ENCODE data around the gene ATG16L1.

The ATG16L1 gene

DNA sequence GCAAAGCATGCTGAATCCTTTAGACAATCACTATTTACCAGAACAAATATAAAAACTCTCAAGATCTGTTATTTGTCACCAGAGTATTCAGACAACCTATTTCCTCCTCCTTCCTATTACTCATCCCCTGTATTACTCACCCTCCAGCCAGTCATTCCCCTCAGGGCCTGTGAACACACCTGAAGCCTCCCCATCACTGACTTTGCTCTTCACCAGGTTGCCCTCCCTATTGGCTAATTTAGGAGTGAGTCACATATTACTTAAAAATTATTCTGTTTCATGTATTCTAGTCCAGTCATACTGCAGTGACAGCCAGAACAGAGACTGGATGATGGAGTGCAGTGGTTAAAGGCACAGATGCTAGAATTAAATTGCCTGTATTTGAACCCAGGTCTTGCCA, 3.7 kb upstream of the ATG16L1 start:
- H3K27ac ChIP-seq: no peak overlapping the region
- TF ChIP-seq, protein P1, sequence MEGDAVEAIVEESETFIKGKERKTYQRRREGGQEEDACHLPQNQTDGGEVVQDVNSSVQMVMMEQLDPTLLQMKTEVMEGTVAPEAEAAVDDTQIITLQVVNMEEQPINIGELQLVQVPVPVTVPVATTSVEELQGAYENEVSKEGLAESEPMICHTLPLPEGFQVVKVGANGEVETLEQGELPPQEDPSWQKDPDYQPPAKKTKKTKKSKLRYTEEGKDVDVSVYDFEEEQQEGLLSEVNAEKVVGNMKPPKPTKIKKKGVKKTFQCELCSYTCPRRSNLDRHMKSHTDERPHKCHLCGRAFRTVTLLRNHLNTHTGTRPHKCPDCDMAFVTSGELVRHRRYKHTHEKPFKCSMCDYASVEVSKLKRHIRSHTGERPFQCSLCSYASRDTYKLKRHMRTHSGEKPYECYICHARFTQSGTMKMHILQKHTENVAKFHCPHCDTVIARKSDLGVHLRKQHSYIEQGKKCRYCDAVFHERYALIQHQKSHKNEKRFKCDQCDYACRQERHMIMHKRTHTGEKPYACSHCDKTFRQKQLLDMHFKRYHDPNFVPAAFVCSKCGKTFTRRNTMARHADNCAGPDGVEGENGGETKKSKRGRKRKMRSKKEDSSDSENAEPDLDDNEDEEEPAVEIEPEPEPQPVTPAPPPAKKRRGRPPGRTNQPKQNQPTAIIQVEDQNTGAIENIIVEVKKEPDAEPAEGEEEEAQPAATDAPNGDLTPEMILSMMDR (conservative IDR thresholded peaks at IDR 0.05): no peak

- TF ChIP-seq ZFX (IDR thresholded peaks at IDR 0.05): no peak
- TF ChIP-seq, protein P1 (conservative IDR thresholded peaks at IDR 0.05): no peak
- H3K27ac ChIP-seq: no peak overlapping the region
Measured at GRCh38 chr2:233248999-233249398, 2.5 kb upstream of the ATG16L1 start.

GRCh38 chr2:233250568-233250967, 905 bp upstream of the ATG16L1 start:
- TF ChIP-seq ZFX (IDR thresholded peaks at IDR 0.05): no peak
- TF ChIP-seq, protein P1 (conservative IDR thresholded peaks at IDR 0.05): no peak
- H3K27ac ChIP-seq: no peak overlapping the region

DNA sequence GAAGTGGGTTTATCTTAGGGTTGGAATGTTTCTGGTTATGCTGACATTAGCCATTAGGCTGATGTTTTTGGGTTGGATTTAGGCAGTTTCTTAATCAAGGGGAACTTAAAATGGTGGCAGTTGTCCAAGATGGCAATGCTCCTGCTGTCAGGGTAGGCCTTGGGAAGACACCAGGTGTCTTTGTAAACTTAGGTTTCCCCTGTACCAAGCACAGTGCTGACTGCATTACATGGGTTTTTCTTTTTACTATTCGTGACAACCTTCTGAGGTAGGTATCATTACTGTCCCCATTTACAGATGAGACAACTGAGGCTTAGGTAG, 528 bp upstream of the ATG16L1 start:
- peak overlapping the region; percentile 84 for H3K27ac ChIP-seq
- no peak for TF ChIP-seq ZFX (IDR thresholded peaks at IDR 0.05)
- TF ChIP-seq, protein P1 (conservative IDR thresholded peaks at IDR 0.05): no peak

DNA sequence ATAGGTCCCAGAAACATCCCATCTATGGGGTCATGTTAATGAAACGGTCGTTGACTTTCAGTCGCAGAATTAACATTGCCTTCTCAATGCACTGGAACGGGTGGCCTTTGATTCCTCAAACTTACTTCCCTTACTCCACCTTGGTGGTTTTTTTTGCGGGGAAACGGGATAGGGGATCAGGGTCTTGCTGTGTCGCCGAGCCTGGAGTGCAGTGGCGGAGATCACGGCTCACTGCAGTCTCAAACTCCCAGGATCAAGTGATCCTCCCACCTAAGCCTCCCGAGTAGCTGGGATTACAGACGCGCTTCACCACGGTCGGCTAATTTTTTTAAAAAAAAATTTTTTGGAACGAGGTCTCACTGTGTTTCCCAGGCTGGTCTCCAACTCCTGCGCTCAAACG, 754 bp downstream of the ATG16L1 start:
- TF ChIP-seq, protein P1 (conservative IDR thresholded peaks at IDR 0.05): no peak
- TF ChIP-seq ZFX (IDR thresholded peaks at IDR 0.05): no peak
- H3K27ac ChIP-seq: peak overlapping the region; percentile 84

DNA sequence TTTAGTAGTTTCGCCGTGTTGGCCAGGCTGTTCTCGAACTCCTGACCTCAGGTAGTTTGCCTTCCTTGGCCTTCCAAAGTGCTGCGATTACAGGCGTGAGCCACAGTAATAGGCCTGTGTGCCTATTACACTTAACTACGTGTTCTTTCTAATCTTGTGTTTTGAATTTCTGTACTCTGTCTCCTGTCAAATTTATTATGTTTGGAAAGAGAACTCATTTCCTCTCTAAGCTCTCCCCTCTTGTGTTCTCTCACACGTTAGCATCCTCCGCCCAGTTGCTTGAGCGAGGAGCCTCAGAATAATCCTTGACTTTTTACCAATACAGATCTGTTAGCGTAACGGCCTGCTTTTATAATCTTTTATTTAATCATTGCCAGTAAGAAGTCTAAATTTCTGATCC, 3.7 kb downstream of the ATG16L1 start:
- H3K27ac ChIP-seq: no peak overlapping the region
- TF ChIP-seq, protein P1 (conservative IDR thresholded peaks at IDR 0.05): no peak
- no peak for TF ChIP-seq ZFX (IDR thresholded peaks at IDR 0.05)

DNA sequence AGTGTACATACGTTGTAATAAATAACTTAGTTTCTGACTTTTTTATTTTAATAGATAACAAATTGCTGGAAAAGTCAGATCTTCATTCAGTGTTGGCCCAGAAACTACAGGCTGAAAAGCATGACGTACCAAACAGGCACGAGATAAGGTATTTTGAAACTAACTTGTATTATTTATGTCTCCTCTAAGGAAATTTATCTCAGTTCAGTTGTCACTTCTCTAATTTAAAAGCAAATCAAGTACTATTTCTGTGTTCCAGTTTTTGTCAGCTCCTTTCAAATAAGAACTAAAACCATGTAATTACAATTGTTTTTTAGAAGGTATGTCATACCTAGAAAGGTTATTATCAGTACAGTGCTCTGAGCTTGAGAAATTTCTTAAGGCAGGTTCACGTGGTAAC, 4.6 kb downstream of the ATG16L1 start:
- no peak overlapping the region for H3K27ac ChIP-seq
- no peak for TF ChIP-seq ZFX (IDR thresholded peaks at IDR 0.05)
- TF ChIP-seq, protein P1 (conservative IDR thresholded peaks at IDR 0.05): no peak

Measured in C4-2B (cell line).